Vagina (tissue), 2 donors: ENCODE results near the gene NTM.

ENCODE experiments used
- CTCF ChIP-seq, 3 experiments: fragments of 450-650 bp in 2 of 3; fragments of 200-600 bp in 1 of 3; sonication (generic) in 1 of 3; IDR thresholded peaks; one replicate each; pipeline ENCODE4 v1.5.1; 2017 to 2019; ENCODE audit warnings: antibody characterized with exemption in 3 of 3, mild to moderate bottlenecking in 2 of 3, moderate library complexity in 2 of 3
- POLR2A ChIP-seq, 2 donors: fragments of 450-650 bp; IDR thresholded peaks; one replicate each; pipeline ENCODE4 v1.6.1; 2017; ENCODE audit warnings: antibody characterized with exemption in 2 of 2, mild to moderate bottlenecking in 2 of 2, moderate library complexity in 2 of 2
- POLR2AphosphoS5 ChIP-seq, 2 donors: sonication (generic); formaldehyde crosslinking; IDR thresholded peaks; one replicate each; pipeline ENCODE4 v1.9.0; 2017; ENCODE audit warnings: antibody characterized with exemption in 2 of 2, mild to moderate bottlenecking in 2 of 2, low read depth in 1 of 2; ENCODE audit not compliant: insufficient read depth in 1 of 2

GRCh38 chr11:131628739-131629138 lies 258.3 kb downstream of the NTM start:
- TF ChIP-seq POLR2A (IDR thresholded peaks at IDR 0.05) (no peak), CTCF (IDR thresholded peaks at IDR 0.05) (no peak), POLR2AphosphoS5 (IDR thresholded peaks at IDR 0.05; ENCODE audit: insufficient read depth in 1 of 2, low read depth in 1 of 2) (no peak)
